Ovary (tissue), 3 donors: ENCODE measurements around the gene CFAP97D2.

Source experiments
- POLR2A ChIP-seq: fragments of 450-650 bp; IDR thresholded peaks from one replicate; pipeline ENCODE4 v1.6.1; 2017; ENCODE audit warnings: antibody characterized with exemption, mild to moderate bottlenecking, moderate library complexity
- TF ChIP-seq, protein P1 (sequence below), 3 donors: fragments of 450-650 bp in 2 of 3; fragments of 200-600 bp in 1 of 3; IDR thresholded peaks; one replicate each; pipeline versions ENCODE4 v1.5.1 to v1.8.0; 2016 to 2022; ENCODE audit warnings: antibody characterized with exemption in 3 of 3, mild to moderate bottlenecking in 1 of 3
- donor health status: DM: no; HTN: no; CAD: no.

DNA sequence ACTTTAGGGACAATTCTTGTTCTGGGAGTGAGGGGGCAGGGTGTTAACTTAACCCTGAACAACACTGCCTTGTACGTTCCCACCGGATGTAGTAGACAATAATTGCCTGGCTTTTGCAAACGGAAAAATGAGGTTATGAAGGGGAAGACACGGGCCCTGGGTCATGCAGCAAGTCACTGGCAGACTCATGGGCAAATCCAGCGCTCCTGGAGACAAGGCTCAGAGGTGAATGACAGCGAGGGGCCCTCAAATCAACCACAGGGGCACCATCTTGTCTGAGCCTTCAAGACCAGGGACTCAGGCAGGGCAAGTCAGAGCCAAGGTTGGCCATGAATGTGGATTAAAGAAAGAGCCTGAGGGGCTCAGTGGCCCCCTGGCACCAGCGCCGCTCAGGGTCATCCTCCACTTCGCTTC lies 49.4 kb upstream of the CFAP97D2 start:
- TF ChIP-seq POLR2A, result no peak
- TF ChIP-seq, protein P1, sequence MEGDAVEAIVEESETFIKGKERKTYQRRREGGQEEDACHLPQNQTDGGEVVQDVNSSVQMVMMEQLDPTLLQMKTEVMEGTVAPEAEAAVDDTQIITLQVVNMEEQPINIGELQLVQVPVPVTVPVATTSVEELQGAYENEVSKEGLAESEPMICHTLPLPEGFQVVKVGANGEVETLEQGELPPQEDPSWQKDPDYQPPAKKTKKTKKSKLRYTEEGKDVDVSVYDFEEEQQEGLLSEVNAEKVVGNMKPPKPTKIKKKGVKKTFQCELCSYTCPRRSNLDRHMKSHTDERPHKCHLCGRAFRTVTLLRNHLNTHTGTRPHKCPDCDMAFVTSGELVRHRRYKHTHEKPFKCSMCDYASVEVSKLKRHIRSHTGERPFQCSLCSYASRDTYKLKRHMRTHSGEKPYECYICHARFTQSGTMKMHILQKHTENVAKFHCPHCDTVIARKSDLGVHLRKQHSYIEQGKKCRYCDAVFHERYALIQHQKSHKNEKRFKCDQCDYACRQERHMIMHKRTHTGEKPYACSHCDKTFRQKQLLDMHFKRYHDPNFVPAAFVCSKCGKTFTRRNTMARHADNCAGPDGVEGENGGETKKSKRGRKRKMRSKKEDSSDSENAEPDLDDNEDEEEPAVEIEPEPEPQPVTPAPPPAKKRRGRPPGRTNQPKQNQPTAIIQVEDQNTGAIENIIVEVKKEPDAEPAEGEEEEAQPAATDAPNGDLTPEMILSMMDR (IDR thresholded peaks at IDR 0.05), result no peak
